Lower lobe of right lung (tissue), 2 donors: Measurements from ENCODE around the gene CLASP1. TPM values are rescaled to one million over a fixed set of nuclear protein-coding genes. Genes with fewer than 3 reads are reported as not detected.

Experiments used
- ATAC-seq, 2 donors: fragments of 200-7000 bp; cut with Tn5 transposase; one replicate each; pipeline ENCODE4 v1.9.1; 2020 to 2022; ENCODE audit warnings: mild to moderate bottlenecking in 2 of 2, moderate library complexity in 2 of 2
- DNase-seq: peaks from one replicate; pipeline ENCODE4 v3.0.0-alpha.2; 2020
- H3K27ac ChIP-seq: fragments of 200-600 bp; one replicate; pipeline ENCODE4 v1.8.0; 2022
- H3K27me3 ChIP-seq: fragments of 200-600 bp; one replicate; pipeline ENCODE4 v1.8.0; 2022; ENCODE audit warnings: low read depth
- H3K36me3 ChIP-seq: fragments of 200-600 bp; one replicate; pipeline ENCODE4 v1.8.0; 2022; ENCODE audit warnings: mild to moderate bottlenecking
- H3K4me1 ChIP-seq: fragments of 200-600 bp; one replicate; pipeline ENCODE4 v1.8.0; 2022
- H3K4me3 ChIP-seq: fragments of 200-600 bp; one replicate; pipeline ENCODE4 v1.8.0; 2022; ENCODE audit warnings: mild to moderate bottlenecking
- H3K9me3 ChIP-seq: fragments of 200-600 bp; one replicate; pipeline ENCODE4 v1.8.0; 2022
- CTCF ChIP-seq: fragments of 200-600 bp; IDR thresholded peaks from one replicate; pipeline ENCODE4 v1.8.0; 2022; ENCODE audit warnings: antibody characterized with exemption, mild to moderate bottlenecking
- intact Hi-C: fragments of 100-400 bp; cut with DNase I; formaldehyde crosslinking; loops from one replicate; pipeline ENCODE4 v1.11.0; 2022
- total RNA-seq: library from RNA; stranded (reverse); fragmentation: NEBNext Ultra II Directional; extraction: Animal tissue kit (Norgen Biotek cat#: 25700); gene quantifications from one replicate; pipeline ENCODE4 v1.2.1, GENCODE V29; 2021
- donor health status: DM: no; HTN: yes; CAD: no; lungs with severe emphysema.

The CLASP1 gene
- total RNA-seq, 1 donor from 2014 or later: 45.8 TPM

DNA sequence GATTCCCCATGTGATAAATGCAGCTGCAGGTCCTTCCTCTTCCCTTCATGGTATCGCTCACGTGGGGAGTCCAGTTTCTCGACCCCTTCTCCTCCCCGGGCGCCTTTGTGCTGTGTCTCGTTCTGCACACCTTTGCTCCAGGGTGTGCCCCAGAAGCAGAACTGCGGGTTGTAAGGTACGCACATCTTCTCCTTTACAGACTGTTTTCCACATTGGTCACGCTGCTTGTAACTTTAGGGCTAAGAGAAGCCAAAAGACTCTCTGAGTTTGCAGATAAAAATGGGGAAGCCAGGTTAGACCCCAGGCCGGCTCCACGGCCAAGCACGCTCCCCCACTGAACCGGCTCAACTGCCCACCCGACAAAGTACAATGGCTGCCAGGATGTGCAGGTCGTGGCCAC, 318.3 kb downstream of the CLASP1 start:
- DNase-seq (no peak), ATAC-seq (no peak)
- Histone ChIP-seq H3K27ac (no peak overlapping the region), H3K4me1 (peaks cover under 1% of the 10 kb centered on the region), H3K4me3 (no peak overlapping the region), H3K36me3 (no peaks in the 10 kb centered on the region), H3K9me3 (no peaks in the 10 kb centered on the region), H3K27me3 (no peaks in the 10 kb centered on the region)
- intact Hi-C loops: no loop called here
- no peak for TF ChIP-seq CTCF

- TF ChIP-seq CTCF: no peak
- ATAC-seq: no peak
- H3K9me3 ChIP-seq: no peaks in the 10 kb centered on the region
- DNase-seq: no peak
- H3K36me3 ChIP-seq: no peaks in the 10 kb centered on the region
- no peak overlapping the region for H3K4me3 ChIP-seq
- H3K27ac ChIP-seq: no peak overlapping the region
- no peaks in the 10 kb centered on the region for H3K4me1 ChIP-seq
- H3K27me3 ChIP-seq: no peaks in the 10 kb centered on the region
- intact Hi-C loops: no loop called here
Observed at GRCh38 chr2:121329786-121330185, 319.5 kb downstream of the CLASP1 start.

- TF ChIP-seq CTCF: no peak
- Histone ChIP-seq H3K4me3 (no peak overlapping the region), H3K27ac (no peak overlapping the region), H3K9me3 (no peaks in the 10 kb centered on the region), H3K4me1 (no peaks in the 10 kb centered on the region), H3K27me3 (no peaks in the 10 kb centered on the region), H3K36me3 (no peaks in the 10 kb centered on the region)
- ATAC-seq: no peak
- intact Hi-C loops: no loop called here
- no peak for DNase-seq
Observed at GRCh38 chr2:121326628-121327027, 322.6 kb downstream of the CLASP1 start.

DNA sequence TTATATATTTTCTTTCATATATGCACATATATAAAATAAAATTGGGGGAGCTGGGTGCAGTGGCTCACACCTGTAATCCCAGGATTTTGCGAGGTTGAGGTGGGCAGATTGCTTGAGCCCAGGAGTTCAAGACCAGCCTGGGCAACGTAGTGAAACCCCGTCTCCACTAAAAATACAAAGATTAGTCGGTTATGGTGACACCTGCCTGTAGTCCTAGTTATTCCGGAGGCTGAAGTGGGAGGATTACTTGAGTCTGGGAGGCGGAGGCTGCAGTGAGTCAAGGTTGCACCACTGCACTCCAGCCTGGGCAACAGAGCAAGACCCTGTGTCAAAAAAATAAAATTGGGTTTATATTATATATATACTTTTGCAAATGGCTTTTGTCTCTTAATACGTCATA, 324.7 kb downstream of the CLASP1 start:
- no peak for TF ChIP-seq CTCF
- ATAC-seq (no peak), DNase-seq (no peak)
- intact Hi-C loops: no loop called here
- H3K27ac ChIP-seq: no peak overlapping the region
- no peaks in the 10 kb centered on the region for H3K27me3 ChIP-seq
- no peaks in the 10 kb centered on the region for H3K36me3 ChIP-seq
- no peaks in the 10 kb centered on the region for H3K9me3 ChIP-seq
- no peak overlapping the region for H3K4me3 ChIP-seq
- H3K4me1 ChIP-seq: no peaks in the 10 kb centered on the region

DNA sequence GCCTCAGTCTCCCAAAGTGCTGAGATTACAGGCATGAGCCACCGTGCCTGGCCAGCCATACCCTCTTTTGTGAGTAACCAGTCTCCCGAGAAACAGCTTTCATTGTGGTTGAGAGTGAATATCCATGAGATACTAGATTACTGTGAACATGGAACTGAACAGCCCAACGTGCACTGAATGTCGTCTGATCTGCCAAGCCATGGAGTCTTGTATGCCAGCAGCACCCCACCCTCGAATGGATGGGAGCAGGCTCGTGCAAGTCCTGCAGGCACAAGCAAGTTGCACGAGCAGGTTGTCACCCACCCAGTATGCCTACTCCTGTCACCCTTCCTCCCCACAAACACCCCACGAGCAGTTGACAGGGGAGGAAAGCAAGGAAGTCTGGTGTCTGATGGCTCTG, 327.8 kb downstream of the CLASP1 start:
- intact Hi-C loops: no loop called here
- DNase-seq: no peak
- H3K9me3 ChIP-seq: no peaks in the 10 kb centered on the region
- H3K36me3 ChIP-seq: no peaks in the 10 kb centered on the region
- no peak overlapping the region for H3K27ac ChIP-seq
- no peaks in the 10 kb centered on the region for H3K4me1 ChIP-seq
- no peaks in the 10 kb centered on the region for H3K27me3 ChIP-seq
- TF ChIP-seq CTCF: no peak
- ATAC-seq: no peak
- no peak overlapping the region for H3K4me3 ChIP-seq

DNA sequence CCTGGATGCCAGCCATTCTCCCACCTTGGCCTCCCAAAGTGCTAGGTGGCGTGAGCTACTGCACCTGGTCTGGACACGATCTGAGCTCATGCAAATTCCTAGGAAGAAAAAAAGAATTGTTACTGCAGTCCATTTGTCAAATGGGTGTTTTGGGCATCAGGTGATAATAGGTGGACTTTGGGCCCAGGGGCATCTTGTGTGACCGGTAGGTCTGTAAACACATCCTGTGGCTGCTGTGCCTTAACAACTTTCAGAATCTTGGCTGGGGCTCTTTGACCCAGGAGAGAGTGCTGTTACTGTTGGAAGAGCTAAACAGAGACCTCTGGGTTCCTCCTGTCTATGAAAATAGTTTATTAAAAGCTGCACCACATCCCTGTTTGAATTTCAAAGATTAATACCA, 329.3 kb downstream of the CLASP1 start:
- H3K27me3 ChIP-seq: no peaks in the 10 kb centered on the region
- no peaks in the 10 kb centered on the region for H3K36me3 ChIP-seq
- ATAC-seq (no peak), DNase-seq (no peak)
- H3K4me3 ChIP-seq: no peak overlapping the region
- no peak overlapping the region for H3K27ac ChIP-seq
- TF ChIP-seq CTCF: no peak
- H3K4me1 ChIP-seq: no peaks in the 10 kb centered on the region
- no peaks in the 10 kb centered on the region for H3K9me3 ChIP-seq
- intact Hi-C loops: no loop called here
